ENCODE results near the gene ZNF341. TPM values are rescaled to one million over a fixed set of nuclear protein-coding genes. Genes with fewer than 3 reads are reported as not detected.

The ZNF341 gene
- total RNA-seq, 2 experiments from 2014 or later: 2.1 to 2.7 TPM

GRCh38 chr20:33825340-33826269, 93.8 kb downstream of the ZNF341 start:
- Histone ChIP-seq H3K36me3 (ENCODE audit: insufficient read depth, low read length) (peaks cover 3% of the 10 kb centered on the region), H3K27ac (ENCODE audit: low read depth in 1 of 2, low read length in 2 of 2) (no peak overlapping the region), H3K4me3 (ENCODE audit: low read length) (no peak overlapping the region), H3K9me3 (ENCODE audit: control insufficient read depth in 1 of 2, insufficient read depth in 1 of 2, low read length in 2 of 2) (no peaks in the 10 kb centered on the region), H3K4me1 (ENCODE audit: insufficient read depth, low read length) (peaks cover 38% of the 10 kb centered on the region), H3K27me3 (ENCODE audit: control insufficient read depth in 1 of 2, insufficient read depth in 2 of 2, low read length in 2 of 2) (no peaks in the 10 kb centered on the region)
- no peak overlapping the region for H3K4me3 Mint-ChIP-seq
- H3K9me3 Mint-ChIP-seq: no peaks in the 10 kb centered on the region
- intact Hi-C loops (cut with DNase I, micrococcal nuclease): no loop called here
- H3K27ac Mint-ChIP-seq: peak overlapping the region; percentile 26
- TF ChIP-seq CTCF (IDR thresholded peaks at IDR 0.05): no peak
- no peaks in the 10 kb centered on the region for H3K27me3 Mint-ChIP-seq
- H3K4me1 Mint-ChIP-seq (ENCODE audit: low read depth): peaks cover 76% of the 10 kb centered on the region
- DNase-seq (no peak), ATAC-seq (ENCODE audit: poor library complexity) (no peak)
- ChIA-PET CTCF (interaction anchor here (0.8 kb wide), 1 partner anchor 16 kb away, joined by 6 read pairs; no protein-coding TSS in a partner anchor), POLR2A (interaction anchor here (1.9 kb wide), 1 partner anchor 15 kb away, joined by 5 read pairs; the partner anchor contains the start of gene CHMP4B)
- peaks cover 6% of the 10 kb centered on the region for H3K36me3 Mint-ChIP-seq (ENCODE audit: low read depth)

GRCh38 chr20:33826270-33826897, 94.6 kb downstream of the ZNF341 start:
- ChIA-PET POLR2A (interaction anchor here (1.9 kb wide), 1 partner anchor 15 kb away, joined by 5 read pairs; the partner anchor contains the start of gene CHMP4B), CTCF (interaction anchor here (1.1 kb wide), 1 partner anchor 286 kb away, joined by 3 read pairs; no protein-coding TSS in a partner anchor)
- no peak overlapping the region for H3K4me3 Mint-ChIP-seq
- no peak for ATAC-seq (ENCODE audit: poor library complexity)
- Histone ChIP-seq H3K4me3 (ENCODE audit: low read length) (no peak overlapping the region), H3K9me3 (ENCODE audit: control insufficient read depth in 1 of 2, insufficient read depth in 1 of 2, low read length in 2 of 2) (no peaks in the 10 kb centered on the region), H3K36me3 (ENCODE audit: insufficient read depth, low read length) (peaks cover 3% of the 10 kb centered on the region), H3K27me3 (ENCODE audit: control insufficient read depth in 1 of 2, insufficient read depth in 2 of 2, low read length in 2 of 2) (no peaks in the 10 kb centered on the region), H3K4me1 (ENCODE audit: insufficient read depth, low read length) (peaks cover 38% of the 10 kb centered on the region), H3K27ac (ENCODE audit: low read depth in 1 of 2, low read length in 2 of 2) (no peak overlapping the region)
- H3K9me3 Mint-ChIP-seq: no peaks in the 10 kb centered on the region
- peaks cover 6% of the 10 kb centered on the region for H3K36me3 Mint-ChIP-seq (ENCODE audit: low read depth)
- DNase-seq: no peak
- peak overlapping the region; percentile 26 for H3K27ac Mint-ChIP-seq
- H3K27me3 Mint-ChIP-seq: no peaks in the 10 kb centered on the region
- intact Hi-C loops (cut with DNase I, micrococcal nuclease): no loop called here
- H3K4me1 Mint-ChIP-seq (ENCODE audit: low read depth): peaks cover 74% of the 10 kb centered on the region
- no peak for TF ChIP-seq CTCF (IDR thresholded peaks at IDR 0.05)

GRCh38 chr20:33827109-33827508, 95.3 kb downstream of the ZNF341 start:
- ChIA-PET POLR2A (interaction anchor here (1.9 kb wide), 1 partner anchor 16 kb away, joined by 5 read pairs; the partner anchor contains the start of gene CHMP4B), CTCF (interaction anchor here (1.1 kb wide), 1 partner anchor 286 kb away, joined by 3 read pairs; no protein-coding TSS in a partner anchor)
- no peak for TF ChIP-seq CTCF (IDR thresholded peaks at IDR 0.05)
- Mint-ChIP-seq H3K4me1 (ENCODE audit: low read depth) (peaks cover 72% of the 10 kb centered on the region), H3K9me3 (no peaks in the 10 kb centered on the region), H3K36me3 (ENCODE audit: low read depth) (peaks cover 13% of the 10 kb centered on the region), H3K27me3 (no peaks in the 10 kb centered on the region), H3K4me3 (no peak overlapping the region), H3K27ac (peak overlapping the region; percentile 26)
- Histone ChIP-seq H3K4me3 (ENCODE audit: low read length) (no peak overlapping the region), H3K9me3 (ENCODE audit: control insufficient read depth in 1 of 2, insufficient read depth in 1 of 2, low read length in 2 of 2) (no peaks in the 10 kb centered on the region), H3K36me3 (ENCODE audit: insufficient read depth, low read length) (peaks cover 3% of the 10 kb centered on the region), H3K4me1 (ENCODE audit: insufficient read depth, low read length) (peaks cover 38% of the 10 kb centered on the region), H3K27ac (ENCODE audit: low read depth in 1 of 2, low read length in 2 of 2) (no peak overlapping the region), H3K27me3 (ENCODE audit: control insufficient read depth in 1 of 2, insufficient read depth in 2 of 2, low read length in 2 of 2) (no peaks in the 10 kb centered on the region)
- no peak for DNase-seq
- no peak for ATAC-seq (ENCODE audit: poor library complexity)
- intact Hi-C loops (cut with DNase I, micrococcal nuclease): no loop called here
